Mesenchymal stem cell (in vitro differentiated cells and primary cell): ENCODE measurements around the gene IL36RN.

ENCODE experiments used
- DNase-seq: peaks from one replicate; pipeline ENCODE4 v3.0.0-alpha.2; 2013
- H2AFZ ChIP-seq: one replicate; pipeline ENCODE4 v1.6.1; 2013; ENCODE audit warnings: low read depth, mild to moderate bottlenecking, control low read depth, inconsistent platforms, low read length, moderate library complexity
- H2AK5ac ChIP-seq: 2 replicates; pipeline ENCODE4 v1.6.1; 2013; ENCODE audit warnings: low read length, moderate library complexity, mild to moderate bottlenecking, inconsistent platforms; ENCODE audit not compliant: severe bottlenecking
- H2BK120ac ChIP-seq: one replicate; pipeline ENCODE4 v1.6.1; 2013; ENCODE audit warnings: low read depth, mild to moderate bottlenecking, inconsistent platforms, low read length, moderate library complexity
- H2BK12ac ChIP-seq, 2 experiments: one replicate each; pipeline ENCODE4 v1.6.1; 2013; ENCODE audit warnings: inconsistent platforms in 2 of 2, low read length in 2 of 2, mild to moderate bottlenecking in 2 of 2, moderate library complexity in 2 of 2, control low read depth in 1 of 2
- H2BK15ac ChIP-seq: one replicate; pipeline ENCODE4 v1.6.1; 2013; ENCODE audit warnings: mild to moderate bottlenecking, low read depth, inconsistent platforms; ENCODE audit not compliant: poor library complexity, severe bottlenecking
- H2BK5ac ChIP-seq: 2 replicates; pipeline ENCODE4 v1.6.1; 2013; ENCODE audit warnings: low read depth, mild to moderate bottlenecking, low read length, control low read depth, inconsistent platforms; ENCODE audit not compliant: poor library complexity, severe bottlenecking
- H3K14ac ChIP-seq, 2 experiments: one replicate each; pipeline ENCODE4 v1.6.1; 2013; ENCODE audit warnings: inconsistent platforms in 2 of 2, low read length in 2 of 2, control low read depth in 1 of 2, mild to moderate bottlenecking in 1 of 2, moderate library complexity in 1 of 2
- H3K18ac ChIP-seq, 2 experiments: one replicate each; pipeline ENCODE4 v1.6.1; 2013; ENCODE audit warnings: inconsistent platforms in 2 of 2, low read length in 2 of 2, control low read depth in 1 of 2, low read depth in 1 of 2, mild to moderate bottlenecking in 1 of 2
- H3K23ac ChIP-seq, 2 experiments: one replicate each; pipeline ENCODE4 v1.6.1; 2013; ENCODE audit warnings: inconsistent platforms in 2 of 2, low read length in 2 of 2, mild to moderate bottlenecking in 2 of 2, moderate library complexity in 2 of 2, control low read depth in 1 of 2
- H3K27ac ChIP-seq: 2 replicates; pipeline ENCODE4 v1.5.1; 2013; ENCODE audit warnings: mild to moderate bottlenecking, moderate library complexity, low read length, control low read depth, inconsistent platforms; ENCODE audit not compliant: poor library complexity, severe bottlenecking
- H3K27me3 ChIP-seq, 2 experiments: 2 replicates each; pipeline versions ENCODE4 v1.6.1 to v1.7.0; 2013; ENCODE audit warnings: low read length in 2 of 2, mild to moderate bottlenecking in 2 of 2, moderate library complexity in 2 of 2, control low read depth in 1 of 2, inconsistent platforms in 1 of 2; ENCODE audit not compliant: control insufficient read depth in 1 of 2, insufficient read depth in 1 of 2
- H3K36me3 ChIP-seq, 2 experiments: 2 replicates each; pipeline versions ENCODE4 v1.6.1 to v1.7.0; 2013; ENCODE audit warnings: low read length in 2 of 2, control low read depth in 1 of 2, inconsistent platforms in 1 of 2, low read depth in 1 of 2, mild to moderate bottlenecking in 1 of 2; ENCODE audit not compliant: insufficient read depth in 2 of 2, control insufficient read depth in 1 of 2
- H3K4ac ChIP-seq, 2 experiments: one replicate each; pipeline ENCODE4 v1.6.1; 2013; ENCODE audit warnings: inconsistent platforms in 2 of 2, low read length in 2 of 2, mild to moderate bottlenecking in 2 of 2, moderate library complexity in 2 of 2, control low read depth in 1 of 2, low read depth in 1 of 2
- H3K4me1 ChIP-seq: 2 replicates; pipeline ENCODE4 v1.6.1; 2013; ENCODE audit warnings: low read depth, low read length, control low read depth; ENCODE audit not compliant: control insufficient read depth, insufficient read depth
- H3K4me2 ChIP-seq: 2 replicates; pipeline ENCODE4 v1.6.1; 2013; ENCODE audit warnings: low read length, mild to moderate bottlenecking, inconsistent platforms; ENCODE audit not compliant: poor library complexity, severe bottlenecking
- H3K4me3 ChIP-seq, 2 experiments: 2 replicates each; pipeline versions ENCODE4 v1.5.1 to v1.7.0; 2013; ENCODE audit warnings: low read length in 2 of 2, mild to moderate bottlenecking in 2 of 2, control low read depth in 1 of 2, low read depth in 1 of 2; ENCODE audit not compliant: insufficient read depth in 1 of 2
- H3K79me1 ChIP-seq: replicated peaks from 2 replicates; pipeline ENCODE4 v1.6.1; 2013; ENCODE audit warnings: mild to moderate bottlenecking, control low read depth, low read length, inconsistent platforms; ENCODE audit not compliant: poor library complexity, severe bottlenecking
- H3K9ac ChIP-seq: 2 replicates; pipeline ENCODE4 v1.7.0; 2013; ENCODE audit warnings: mild to moderate bottlenecking, low read length, moderate library complexity
- H3K9me3 ChIP-seq: 2 replicates; pipeline ENCODE4 v1.7.0; 2013; ENCODE audit warnings: mild to moderate bottlenecking, low read length; ENCODE audit not compliant: control insufficient read depth
- H4K8ac ChIP-seq: one replicate; pipeline ENCODE4 v1.6.1; 2013; ENCODE audit warnings: inconsistent platforms, mild to moderate bottlenecking, low read length, moderate library complexity
- H4K91ac ChIP-seq: one replicate; pipeline ENCODE4 v1.6.1; 2013; ENCODE audit warnings: mild to moderate bottlenecking, low read length, inconsistent platforms
- WGBS: methylation state at CpG from one replicate; pipeline ENCODE4 v1.1.7; 2013; ENCODE audit warnings: mixed read lengths; 5-methylcytosine and 5-hydroxymethylcytosine counted together

The IL36RN gene

DNA sequence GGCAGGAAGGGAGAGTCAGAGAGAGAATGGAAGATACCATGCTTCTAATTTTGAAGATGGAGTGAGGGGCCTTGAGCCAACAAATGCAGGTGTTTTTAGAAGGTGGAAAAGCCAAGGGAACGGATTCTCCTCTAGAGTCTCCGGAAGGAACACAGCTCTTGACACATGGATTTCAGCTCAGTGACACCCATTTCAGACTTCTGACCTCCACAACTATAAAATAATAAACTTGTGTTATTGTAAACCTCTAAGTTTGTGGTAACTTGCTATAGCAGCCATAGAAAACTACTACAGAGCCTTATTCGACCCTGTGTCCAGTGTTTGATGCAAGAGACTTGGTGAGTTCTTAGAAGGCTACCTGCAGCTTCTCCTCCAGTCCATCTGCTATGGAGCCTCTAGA, 16.6 kb downstream of the IL36RN start:
- Histone ChIP-seq H2BK120ac (no peak overlapping the region), H3K23ac (no peak overlapping the region), H2AFZ (no peak overlapping the region), H3K4me1 (peaks cover 2% of the 10 kb centered on the region), H2BK5ac (no peak overlapping the region), H2BK12ac (no peak overlapping the region), H4K91ac (no peak overlapping the region), H3K9ac (no peak overlapping the region), H3K9me3 (no peaks in the 10 kb centered on the region), H2BK15ac (no peak overlapping the region), H3K18ac (no peak overlapping the region), H3K36me3 (no peaks in the 10 kb centered on the region), H4K8ac (no peak overlapping the region), H3K4me3 (no peak overlapping the region), H2AK5ac (no peak overlapping the region), H3K4ac (no peak overlapping the region), H3K27me3 (peaks cover 37 to 52% of the 10 kb centered on the region in 2 experiments), H3K4me2 (no peak overlapping the region), H3K14ac (no peak overlapping the region), H3K27ac (no peak overlapping the region), H3K79me1 (no peaks in the 10 kb centered on the region)
- WGBS, result 77% methylated on average over 1 of the region's 3 CpGs
- DNase-seq, result no peak

DNA sequence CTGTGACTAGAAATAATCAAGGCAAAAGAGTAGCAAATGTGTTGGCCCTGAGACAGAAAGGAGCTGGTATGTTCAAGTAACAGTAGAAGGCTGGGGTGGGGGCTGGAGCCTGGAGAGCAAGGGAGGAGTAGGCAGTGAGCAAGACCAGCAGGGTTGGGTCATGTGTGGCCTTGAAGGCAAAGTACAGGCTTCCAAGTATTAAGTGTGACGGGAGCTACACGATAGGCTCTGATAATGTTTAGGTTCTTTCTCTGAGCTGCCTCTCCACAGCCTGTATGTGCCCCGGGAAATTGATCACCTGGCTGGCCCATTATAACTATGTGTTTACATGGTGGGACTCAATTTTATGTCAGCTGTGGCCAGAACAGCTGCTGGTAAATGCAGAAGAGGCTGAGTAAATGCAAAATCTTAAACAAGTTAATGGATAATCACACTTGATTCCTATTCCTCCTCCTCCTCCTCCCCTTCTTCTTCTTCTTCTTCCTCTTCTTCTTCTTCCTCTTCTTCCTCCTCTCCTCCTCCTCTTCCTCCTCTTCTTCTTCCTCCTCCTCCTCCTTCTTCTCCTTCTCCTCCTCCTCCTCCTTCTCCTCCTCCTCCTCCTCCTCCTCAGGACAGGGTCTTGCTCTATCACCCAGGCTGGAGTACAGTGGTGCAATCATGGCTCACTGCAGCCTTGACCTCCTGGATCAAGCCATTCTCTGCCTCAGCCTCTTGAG, 18.1 kb downstream of the IL36RN start:
- H2BK5ac ChIP-seq, result no peak overlapping the region

DNA sequence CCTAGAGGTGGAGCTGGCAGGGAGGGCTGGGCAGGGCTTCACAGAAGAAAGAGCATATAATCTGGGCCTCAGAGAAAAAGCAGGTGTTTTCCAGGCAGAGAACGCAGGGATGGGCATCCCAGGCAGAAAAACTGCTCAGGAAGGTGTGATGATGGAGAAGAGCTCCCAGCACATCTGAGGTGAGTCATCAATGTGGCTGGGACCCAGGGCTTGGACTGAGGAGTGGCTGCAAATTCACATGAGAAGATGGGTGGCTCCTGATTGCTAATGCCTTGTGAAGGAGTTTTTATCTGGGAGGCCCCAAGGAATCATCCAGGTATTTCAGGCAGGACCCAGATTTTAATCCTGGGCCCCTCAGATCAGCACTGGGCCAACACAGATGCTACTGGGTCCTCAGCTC, 18.9 kb downstream of the IL36RN start:
- Histone ChIP-seq H3K4me1 (peaks cover 2% of the 10 kb centered on the region), H3K4ac (no peak overlapping the region), H3K18ac (no peak overlapping the region), H2AFZ (no peak overlapping the region), H3K27ac (no peak overlapping the region), H2AK5ac (no peak overlapping the region), H4K91ac (no peak overlapping the region), H3K14ac (no peak overlapping the region), H3K4me2 (no peak overlapping the region), H3K9me3 (no peaks in the 10 kb centered on the region), H4K8ac (no peak overlapping the region), H3K23ac (no peak overlapping the region), H2BK5ac (no peak overlapping the region), H2BK12ac (no peak overlapping the region), H3K9ac (peak overlapping the region; percentile 42), H3K27me3 (peaks cover 31 to 70% of the 10 kb centered on the region in 2 experiments), H3K4me3 (no peak overlapping the region), H2BK120ac (no peak overlapping the region), H3K79me1 (no peaks in the 10 kb centered on the region), H2BK15ac (no peak overlapping the region), H3K36me3 (no peaks in the 10 kb centered on the region)
- whole genome bisulfite sequencing, result 39% methylated on average over 1 of the region's 1 CpG
- no peak for DNase-seq

More for the DNA sequence above, 18.1 kb downstream of the IL36RN start:
- H3K4me2 ChIP-seq, result no peak overlapping the region
- H3K9me3 ChIP-seq, result no peaks in the 10 kb centered on the region
- H3K14ac ChIP-seq, result no peak overlapping the region
- 91% methylated on average over 3 of the region's 3 CpGs for WGBS
- H3K23ac ChIP-seq, result no peak overlapping the region
- H3K4me3 ChIP-seq, result no peak overlapping the region
- H2BK120ac ChIP-seq, result no peak overlapping the region
- H4K8ac ChIP-seq, result no peak overlapping the region
- H3K27me3 ChIP-seq, result peaks cover 37 to 64% of the 10 kb centered on the region in 2 experiments
- H3K9ac ChIP-seq, result no peak overlapping the region
- no peak overlapping the region for H4K91ac ChIP-seq
- no peak overlapping the region for H3K4ac ChIP-seq
- H2AK5ac ChIP-seq, result no peak overlapping the region
- H2BK12ac ChIP-seq, result no peak overlapping the region
- H3K4me1 ChIP-seq, result peaks cover 2% of the 10 kb centered on the region
- H3K27ac ChIP-seq, result no peak overlapping the region
- H3K79me1 ChIP-seq, result no peaks in the 10 kb centered on the region
- H2AFZ ChIP-seq, result no peak overlapping the region
- no peaks in the 10 kb centered on the region for H3K36me3 ChIP-seq
- no peak for DNase-seq
- H2BK15ac ChIP-seq, result no peak overlapping the region
- no peak overlapping the region for H3K18ac ChIP-seq

DNA sequence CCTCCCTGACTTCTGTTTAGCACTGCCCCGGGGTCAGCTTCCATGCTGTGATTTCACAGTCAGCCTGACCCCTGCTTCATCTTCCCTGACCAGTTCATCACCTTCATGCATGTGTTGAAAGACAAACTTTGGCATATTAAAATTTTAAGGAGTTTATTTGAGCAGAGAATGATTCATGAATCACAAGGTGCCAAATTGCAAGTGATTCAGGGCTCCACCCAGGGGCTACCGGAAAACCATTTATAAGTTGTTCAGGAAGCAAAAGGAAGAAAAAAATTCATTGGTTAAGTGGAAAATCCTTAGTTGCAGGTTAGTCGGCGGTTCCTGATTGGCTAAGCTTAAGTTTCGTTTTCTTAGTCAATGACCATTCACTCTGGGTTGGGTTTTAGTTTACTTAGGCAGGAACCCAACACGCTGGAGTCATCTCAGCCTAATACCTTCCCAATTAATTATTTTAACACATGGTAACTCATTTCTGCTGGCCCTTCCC, 19.4 kb downstream of the IL36RN start:
- H2BK15ac ChIP-seq, result no peak overlapping the region
- no peaks in the 10 kb centered on the region for H3K9me3 ChIP-seq
- no peak overlapping the region for H4K91ac ChIP-seq
- H3K23ac ChIP-seq, result no peak overlapping the region
- H3K27me3 ChIP-seq, result peaks cover 28 to 74% of the 10 kb centered on the region in 2 experiments
- no peaks in the 10 kb centered on the region for H3K79me1 ChIP-seq
- H2AFZ ChIP-seq, result no peak overlapping the region
- H2BK12ac ChIP-seq, result no peak overlapping the region
- H3K4ac ChIP-seq, result no peak overlapping the region
- no peak for DNase-seq
- no peak overlapping the region for H2BK120ac ChIP-seq
- H4K8ac ChIP-seq, result no peak overlapping the region
- H3K4me3 ChIP-seq, result no peak overlapping the region
- peak overlapping the region; percentile 42 for H3K9ac ChIP-seq
- H2BK5ac ChIP-seq, result no peak overlapping the region
- H3K4me1 ChIP-seq, result peaks cover 2% of the 10 kb centered on the region
- H3K27ac ChIP-seq, result no peak overlapping the region
- H3K18ac ChIP-seq, result no peak overlapping the region
- H3K14ac ChIP-seq, result no peak overlapping the region
- no peak overlapping the region for H2AK5ac ChIP-seq
- 74% methylated on average over 6 of the region's 6 CpGs for WGBS
- no peak overlapping the region for H3K4me2 ChIP-seq
- H3K36me3 ChIP-seq, result no peaks in the 10 kb centered on the region
